Stimulated activated CD8-positive, alpha-beta memory T cell treated with anti-CD3 and anti-CD28 coated beads, Interleukin-7, amount 100 ng/mL, for 4 hours (primary cell): ENCODE measurements around the gene MMP25.
"Not testable (repeated sequence)": the region's sequence is repeated elsewhere in the genome, so short reads cannot be mapped to it uniquely, and the experiment has no call there.

Experiments used
- DNase-seq, 2 donors: peaks; one replicate each; pipeline ENCODE4 v3.0.0-alpha.2; 2020; ENCODE audit warnings: low read depth in 2 of 2

Gene MMP25

GRCh38 chr16:3028716-3029319, 17.5 kb upstream of the MMP25 start:
- no peak for DNase-seq

- DNase-seq: no peak
These were observed 16.7 kb upstream of the MMP25 start for GRCh38 chr16:3029491-3030221.

- no peak for DNase-seq
These were observed 15.8 kb upstream of the MMP25 start for GRCh38 chr16:3030222-3031212.

- no peak for DNase-seq
These were observed 13.7 kb upstream of the MMP25 start for GRCh38 chr16:3032624-3033023.

GRCh38 chr16:3035289-3035971, 10.9 kb upstream of the MMP25 start:
- no peak for DNase-seq

- no peak for DNase-seq
These were observed 10.2 kb upstream of the MMP25 start for GRCh38 chr16:3035972-3036725.

GRCh38 chr16:3036726-3037315, 9.5 kb upstream of the MMP25 start, which contains the start of gene BICDL2:
BICDL2 (minus strand) TSS chr16:3036944; CDS start chr16:3035496, 1,448 bp downstream.
- no peak for DNase-seq

- DNase-seq: no peak
These were observed 8.1 kb upstream of the MMP25 start for GRCh38 chr16:3038256-3038655.

- DNase-seq: no peak
These were observed 7.5 kb upstream of the MMP25 start for GRCh38 chr16:3038896-3039295.

- no peak for DNase-seq
These were observed 4.0 kb upstream of the MMP25 start for GRCh38 chr16:3042376-3042775.

GRCh38 chr16:3044708-3045107, 1.7 kb upstream of the MMP25 start:
- DNase-seq: no peak

GRCh38 chr16:3046641-3047386, 453 bp downstream of the MMP25 start:
- DNase-seq: no peak

GRCh38 chr16:3047387-3047720, 993 bp downstream of the MMP25 start:
- no peak for DNase-seq

- DNase-seq: no peak
These were observed 3.6 kb downstream of the MMP25 start for GRCh38 chr16:3049921-3050481.

- DNase-seq: no peak
These were observed 4.1 kb downstream of the MMP25 start for GRCh38 chr16:3050487-3050886.

- DNase-seq: no peak
These were observed 4.6 kb downstream of the MMP25 start for GRCh38 chr16:3051009-3051408.

- no peak for DNase-seq
These were observed 5.1 kb downstream of the MMP25 start for GRCh38 chr16:3051494-3051893.

- DNase-seq: not testable (repeated sequence)
These were observed 6.4 kb downstream of the MMP25 start for GRCh38 chr16:3052571-3053329.

- not testable (repeated sequence) for DNase-seq
These were observed 7.0 kb downstream of the MMP25 start for GRCh38 chr16:3053330-3053710.
